RWPE2 (cell line): Measurements from ENCODE around the gene WRAP73.

Source experiments
- ATAC-seq: fragments of 200-7000 bp; cut with Tn5 transposase; 3 replicates; pipeline ENCODE4 v1.9.1; 2021; ENCODE audit warnings: low read depth
- DNase-seq: peaks from one replicate; pipeline ENCODE4 v3.0.0-alpha.2; 2020; ENCODE audit warnings: low spot score
- H3K27ac ChIP-seq: fragments of 450-650 bp; 2 replicates; pipeline ENCODE4 v1.5.1; 2017; ENCODE audit warnings: mild to moderate bottlenecking; ENCODE audit not compliant: poor library complexity, severe bottlenecking
- H3K27me3 ChIP-seq: fragments of 250-450 bp; sonication (Bioruptor Pico); 2 replicates; pipeline ENCODE4 v1.5.1; 2021; ENCODE audit warnings: mild to moderate bottlenecking, moderate library complexity; ENCODE audit not compliant: insufficient read depth, poor library complexity, severe bottlenecking
- H3K36me3 ChIP-seq: fragments of 250-450 bp; sonication (Bioruptor Pico); 2 replicates; pipeline ENCODE4 v1.5.1; 2020; ENCODE audit warnings: low read depth, mild to moderate bottlenecking, moderate library complexity
- H3K4me1 ChIP-seq: fragments of 250-450 bp; sonication (Bioruptor Pico); 2 replicates; pipeline ENCODE4 v1.5.1; 2021; ENCODE audit warnings: mild to moderate bottlenecking, moderate library complexity; ENCODE audit not compliant: insufficient read depth, poor library complexity, severe bottlenecking
- H3K4me3 ChIP-seq: fragments of 250-450 bp; sonication (Bioruptor Pico); 2 replicates; pipeline ENCODE4 v1.5.1; 2021; ENCODE audit warnings: mild to moderate bottlenecking, moderate library complexity; ENCODE audit not compliant: severe bottlenecking
- H3K9me3 ChIP-seq: fragments of 250-450 bp; sonication (Bioruptor Pico); 2 replicates; pipeline ENCODE4 v1.5.1; 2021; ENCODE audit warnings: mild to moderate bottlenecking, moderate library complexity; ENCODE audit not compliant: severe bottlenecking
- CTCF ChIP-seq: fragments of 450-650 bp; IDR thresholded peaks from one replicate; pipeline ENCODE4 v1.5.1; 2017; ENCODE audit warnings: mild to moderate bottlenecking, moderate library complexity; ENCODE audit not compliant: poor library complexity, severe bottlenecking

Gene WRAP73

DNA sequence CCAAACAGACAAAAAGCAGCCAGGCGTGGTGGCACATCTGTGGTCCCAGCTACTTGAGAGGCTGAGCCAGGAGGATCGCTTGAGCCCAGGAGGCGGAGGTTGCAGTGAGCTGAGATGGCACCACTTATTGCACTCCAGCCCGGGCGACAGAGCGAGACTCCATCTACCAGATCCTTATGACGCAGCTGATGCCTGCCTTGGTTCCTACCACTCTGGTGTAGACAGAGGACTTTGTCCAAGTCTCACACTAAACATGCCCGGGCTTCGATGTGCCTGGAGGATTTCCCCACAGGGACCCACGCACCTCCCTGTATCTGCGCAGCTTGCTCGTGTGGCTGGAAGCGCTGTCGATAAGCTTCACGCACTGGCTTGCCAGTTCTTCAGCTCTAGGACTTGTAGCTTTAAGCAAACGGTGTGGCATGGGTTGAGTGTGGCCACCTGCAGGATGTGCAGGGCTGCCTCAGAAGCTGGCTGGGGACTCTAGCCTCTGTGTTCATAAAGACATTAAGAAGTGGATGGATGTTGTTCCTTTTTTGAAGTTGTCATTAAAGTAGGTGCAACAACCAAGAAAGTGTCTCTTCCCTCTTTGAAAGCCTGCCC is 20.2 kb downstream of the WRAP73 start:
- Histone ChIP-seq H3K36me3 (peaks cover 35% of the 10 kb centered on the region), H3K4me3 (no peak overlapping the region), H3K27ac (no peak overlapping the region), H3K4me1 (no peaks in the 10 kb centered on the region), H3K27me3 (no peaks in the 10 kb centered on the region), H3K9me3 (no peaks in the 10 kb centered on the region)
- ATAC-seq = no peak
- DNase-seq = no peak
- TF ChIP-seq CTCF = no peak

- Histone ChIP-seq H3K27me3 (no peaks in the 10 kb centered on the region), H3K27ac (no peak overlapping the region), H3K4me1 (no peaks in the 10 kb centered on the region), H3K9me3 (no peaks in the 10 kb centered on the region), H3K36me3 (peaks cover 33% of the 10 kb centered on the region), H3K4me3 (no peak overlapping the region)
- ATAC-seq (no peak), DNase-seq (no peak)
- no peak for TF ChIP-seq CTCF
Measured at GRCh38 chr1:3628445-3628844, 21.5 kb downstream of the WRAP73 start.

DNA sequence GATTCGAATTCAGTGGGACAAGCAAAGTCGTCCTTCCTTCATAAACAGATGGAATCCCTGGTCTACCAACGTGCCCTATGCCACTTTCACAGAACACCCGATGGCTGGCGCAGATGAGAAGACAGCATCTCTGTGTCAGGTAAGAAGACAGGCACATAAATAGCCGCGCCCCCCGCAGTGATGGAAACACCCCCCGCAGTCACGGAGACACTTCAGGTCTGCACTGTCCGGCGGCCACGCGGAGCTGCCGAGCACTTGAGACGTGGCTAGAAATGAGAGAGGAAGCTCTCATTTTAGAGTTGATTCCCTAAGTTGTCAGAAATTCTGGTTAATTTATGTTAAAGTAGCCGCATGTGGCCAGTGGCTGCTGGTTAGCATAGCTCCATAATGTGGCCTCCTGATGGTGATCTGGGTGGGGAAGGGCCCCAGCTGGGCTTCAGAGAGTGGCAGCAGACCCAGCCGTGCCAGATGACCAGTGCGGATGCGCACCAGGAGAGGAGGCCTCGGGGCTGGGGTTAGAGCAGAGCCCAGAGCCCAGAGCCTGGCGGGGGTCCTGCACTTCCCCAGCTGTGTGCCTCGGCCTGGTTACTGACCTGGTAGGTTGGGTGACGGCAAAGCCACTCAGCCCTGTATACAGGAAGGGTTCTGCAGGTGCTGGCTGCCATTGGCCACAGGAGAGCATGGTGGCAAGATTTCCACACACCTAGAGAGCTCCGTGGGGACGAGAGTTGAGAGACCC is 22.2 kb downstream of the WRAP73 start:
- H3K4me1 ChIP-seq = no peaks in the 10 kb centered on the region
- ATAC-seq = no peak
- no peak for TF ChIP-seq CTCF
- no peaks in the 10 kb centered on the region for H3K9me3 ChIP-seq
- H3K27ac ChIP-seq = no peak overlapping the region
- H3K36me3 ChIP-seq = peaks cover 29% of the 10 kb centered on the region
- no peak for DNase-seq
- H3K4me3 ChIP-seq = no peak overlapping the region
- no peaks in the 10 kb centered on the region for H3K27me3 ChIP-seq

- no peaks in the 10 kb centered on the region for H3K9me3 ChIP-seq
- no peaks in the 10 kb centered on the region for H3K4me1 ChIP-seq
- no peak overlapping the region for H3K4me3 ChIP-seq
- H3K36me3 ChIP-seq = peaks cover 28% of the 10 kb centered on the region
- H3K27me3 ChIP-seq = no peaks in the 10 kb centered on the region
- TF ChIP-seq CTCF = no peak
- ATAC-seq (no peak), DNase-seq (no peak)
- no peak overlapping the region for H3K27ac ChIP-seq
Measured at GRCh38 chr1:3626025-3626424, 23.9 kb downstream of the WRAP73 start.
